ENCODE data around the gene DOCK3.

DNA sequence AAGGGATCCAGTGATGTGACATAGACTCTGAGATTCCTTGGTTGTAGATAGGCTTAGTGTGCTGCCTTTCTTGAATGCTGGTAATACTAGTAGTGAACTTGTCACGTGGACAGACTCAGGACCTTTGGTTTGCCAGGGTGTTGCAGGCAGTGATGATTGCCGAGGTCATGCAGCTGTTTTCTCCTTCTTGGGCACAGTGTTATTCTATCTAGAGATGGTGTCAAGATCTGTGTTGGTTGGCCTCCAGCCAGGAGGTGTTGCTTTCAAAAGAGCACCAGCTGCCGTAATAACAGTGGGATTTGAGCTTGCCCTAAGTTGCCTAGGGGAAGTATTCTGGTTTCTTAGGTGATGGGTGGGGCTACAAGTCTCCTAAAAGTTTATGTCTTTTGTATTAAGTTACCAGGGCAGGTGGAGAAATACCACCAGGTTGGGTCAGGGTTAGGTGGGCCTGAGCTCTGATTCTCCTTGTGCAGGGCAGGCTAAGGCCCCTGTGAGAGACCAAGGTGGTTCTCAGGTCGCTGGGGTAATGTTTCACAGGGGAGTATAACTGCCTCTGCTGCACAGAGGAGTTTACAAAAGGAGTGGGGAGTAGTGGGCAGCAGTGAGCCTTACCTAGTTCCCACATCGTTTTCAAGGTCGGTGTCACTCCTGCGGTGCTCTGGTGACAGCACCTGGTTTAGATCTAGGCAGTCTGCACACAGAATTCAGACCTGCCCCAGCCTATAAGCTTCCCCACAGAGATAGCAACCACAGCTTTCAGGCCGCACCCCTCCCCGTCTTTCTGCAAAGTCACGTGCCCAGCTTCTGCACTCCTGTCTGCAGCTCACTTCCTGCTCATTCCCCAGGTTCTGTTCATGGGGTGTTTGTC lies 350.3 kb downstream of the DOCK3 start:
- TF ChIP-seq, protein P1, sequence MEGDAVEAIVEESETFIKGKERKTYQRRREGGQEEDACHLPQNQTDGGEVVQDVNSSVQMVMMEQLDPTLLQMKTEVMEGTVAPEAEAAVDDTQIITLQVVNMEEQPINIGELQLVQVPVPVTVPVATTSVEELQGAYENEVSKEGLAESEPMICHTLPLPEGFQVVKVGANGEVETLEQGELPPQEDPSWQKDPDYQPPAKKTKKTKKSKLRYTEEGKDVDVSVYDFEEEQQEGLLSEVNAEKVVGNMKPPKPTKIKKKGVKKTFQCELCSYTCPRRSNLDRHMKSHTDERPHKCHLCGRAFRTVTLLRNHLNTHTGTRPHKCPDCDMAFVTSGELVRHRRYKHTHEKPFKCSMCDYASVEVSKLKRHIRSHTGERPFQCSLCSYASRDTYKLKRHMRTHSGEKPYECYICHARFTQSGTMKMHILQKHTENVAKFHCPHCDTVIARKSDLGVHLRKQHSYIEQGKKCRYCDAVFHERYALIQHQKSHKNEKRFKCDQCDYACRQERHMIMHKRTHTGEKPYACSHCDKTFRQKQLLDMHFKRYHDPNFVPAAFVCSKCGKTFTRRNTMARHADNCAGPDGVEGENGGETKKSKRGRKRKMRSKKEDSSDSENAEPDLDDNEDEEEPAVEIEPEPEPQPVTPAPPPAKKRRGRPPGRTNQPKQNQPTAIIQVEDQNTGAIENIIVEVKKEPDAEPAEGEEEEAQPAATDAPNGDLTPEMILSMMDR (IDR thresholded peaks at IDR 0.05), result no peak
- TF ChIP-seq POLR2A (IDR thresholded peaks at IDR 0.05) (no peak), POLR2AphosphoS5 (IDR thresholded peaks at IDR 0.05) (no peak), EP300 (IDR thresholded peaks at IDR 0.05) (no peak)
